ENCODE data around the gene GMPR2. TPM values are rescaled to one million over a fixed set of nuclear protein-coding genes. Genes with fewer than 3 reads are reported as not detected.

Gene GMPR2
- total and polyA plus RNA-seq, 2 of the 13 experiments (the other 11 are each of a cell fraction or from before 2014, with no cell fraction given) = 210 to 273 TPM

DNA sequence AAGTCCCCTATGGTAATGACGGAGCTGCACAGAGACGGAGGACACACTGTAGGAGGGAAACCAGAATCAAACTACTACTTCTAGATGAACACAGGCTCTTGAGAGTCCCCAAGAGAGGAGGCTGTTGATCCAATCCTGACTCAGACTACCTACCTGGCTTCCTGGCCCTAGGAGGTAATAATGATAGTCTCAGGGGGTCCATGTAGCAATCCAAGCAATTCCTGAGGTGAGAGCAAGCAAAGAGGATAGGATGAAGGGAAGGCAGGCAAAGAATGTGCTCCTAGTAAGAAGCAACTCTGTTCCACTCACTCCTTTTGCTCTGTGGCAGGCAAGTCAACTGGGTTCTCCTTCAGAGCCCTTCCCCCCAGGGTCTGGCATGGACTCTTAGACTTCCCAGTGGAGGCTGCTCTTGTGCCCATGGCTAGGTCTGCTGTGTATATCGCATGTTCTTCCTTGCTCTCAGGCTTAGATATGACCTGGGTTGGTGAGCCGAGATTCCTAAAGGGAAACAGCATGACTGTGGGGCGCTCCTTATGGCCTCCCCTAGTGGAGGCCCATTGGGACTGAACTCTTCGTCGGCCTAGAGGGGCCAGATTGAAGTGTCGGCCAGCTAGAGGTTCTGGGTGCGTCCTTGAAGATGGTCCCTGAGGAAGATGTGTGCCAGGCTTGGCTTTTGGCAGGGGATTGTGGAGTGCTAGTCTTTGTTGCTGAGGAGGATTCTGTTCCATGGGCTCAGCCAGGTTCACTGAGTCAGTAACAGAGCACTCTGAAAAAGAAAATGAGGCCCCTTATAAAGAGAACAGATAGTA, 7.6 kb downstream of the GMPR2 start (continued):
- TF ChIP-seq ZNF224 (CRISPR knock-in tag; IDR thresholded peaks at IDR 0.05) (peak; percentile 23; the same call in 1 of the 2 replicates), ZNF253 (CRISPR knock-in tag; IDR thresholded peaks at IDR 0.05; ENCODE audit: borderline replicate concordance) (no peak), ZNF75D (CRISPR knock-in tag; IDR thresholded peaks at IDR 0.05; ENCODE audit: borderline replicate concordance) (no peak), ZNF747 (CRISPR knock-in tag; IDR thresholded peaks at IDR 0.05; ENCODE audit: borderline replicate concordance) (no peak), NFIC (IDR thresholded peaks at IDR 0.05; ENCODE audit: low read length) (no peak), POLR2G (IDR thresholded peaks at IDR 0.05; ENCODE audit: low read depth, low read length) (peak; percentile 23; the same call in 1 of the 2 replicates), GPN1 (CRISPR knock-in tag; IDR thresholded peaks at IDR 0.05; ENCODE audit: borderline replicate concordance) (no peak), ZBTB3 (CRISPR knock-in tag; IDR thresholded peaks at IDR 0.05; ENCODE audit: borderline replicate concordance, low read depth) (no peak), EZH2 (conservative IDR thresholded peaks at IDR 0.05; ENCODE audit: low read depth, low read length) (no peak), HIVEP1 (CRISPR knock-in tag; IDR thresholded peaks at IDR 0.05) (peak; percentile 7; the same call in 1 of the 2 replicates), MLLT10 (CRISPR knock-in tag; IDR thresholded peaks at IDR 0.05) (no peak), GZF1 (CRISPR knock-in tag; IDR thresholded peaks at IDR 0.05) (no peak), ZNF83 (CRISPR knock-in tag; IDR thresholded peaks at IDR 0.05; ENCODE audit: borderline replicate concordance) (0 out of 2 replicates have a peak, but pooled peaks have one; percentile 53), SALL2 (CRISPR knock-in tag; IDR thresholded peaks at IDR 0.05) (no peak), JUND (CRISPR knock-in tag; IDR thresholded peaks at IDR 0.05) (no peak), ETV5 (CRISPR knock-in tag; IDR thresholded peaks at IDR 0.05; ENCODE audit: borderline replicate concordance) (no peak), KDM5B (CRISPR knock-in tag; IDR thresholded peaks at IDR 0.05; ENCODE audit: borderline replicate concordance) (0 out of 2 replicates have a peak, but pooled peaks have one; percentile 54), RXRB (CRISPR knock-in tag; IDR thresholded peaks at IDR 0.05; ENCODE audit: borderline replicate concordance) (no peak)
- TF ChIP-seq, protein P1, sequence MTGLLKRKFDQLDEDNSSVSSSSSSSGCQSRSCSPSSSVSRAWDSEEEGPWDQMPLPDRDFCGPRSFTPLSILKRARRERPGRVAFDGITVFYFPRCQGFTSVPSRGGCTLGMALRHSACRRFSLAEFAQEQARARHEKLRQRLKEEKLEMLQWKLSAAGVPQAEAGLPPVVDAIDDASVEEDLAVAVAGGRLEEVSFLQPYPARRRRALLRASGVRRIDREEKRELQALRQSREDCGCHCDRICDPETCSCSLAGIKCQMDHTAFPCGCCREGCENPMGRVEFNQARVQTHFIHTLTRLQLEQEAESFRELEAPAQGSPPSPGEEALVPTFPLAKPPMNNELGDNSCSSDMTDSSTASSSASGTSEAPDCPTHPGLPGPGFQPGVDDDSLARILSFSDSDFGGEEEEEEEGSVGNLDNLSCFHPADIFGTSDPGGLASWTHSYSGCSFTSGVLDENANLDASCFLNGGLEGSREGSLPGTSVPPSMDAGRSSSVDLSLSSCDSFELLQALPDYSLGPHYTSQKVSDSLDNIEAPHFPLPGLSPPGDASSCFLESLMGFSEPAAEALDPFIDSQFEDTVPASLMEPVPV (CRISPR knock-in tag; IDR thresholded peaks at IDR 0.05) = 0 out of 2 replicates have a peak, but pooled peaks have one; percentile 39
- TF ChIP-seq, protein P2, sequence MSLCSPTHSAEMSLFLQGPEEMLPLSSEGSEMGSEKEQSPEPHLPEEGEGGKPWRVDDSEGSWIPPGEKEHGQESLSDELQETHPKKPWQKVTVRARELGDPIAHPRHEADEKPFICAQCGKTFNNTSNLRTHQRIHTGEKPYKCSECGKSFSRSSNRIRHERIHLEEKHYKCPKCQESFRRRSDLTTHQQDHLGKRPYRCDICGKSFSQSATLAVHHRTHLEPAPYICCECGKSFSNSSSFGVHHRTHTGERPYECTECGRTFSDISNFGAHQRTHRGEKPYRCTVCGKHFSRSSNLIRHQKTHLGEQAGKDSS (CRISPR knock-in tag; IDR thresholded peaks at IDR 0.05; ENCODE audit: borderline replicate concordance, low read depth) = no peak
- TF ChIP-seq, protein P3, sequence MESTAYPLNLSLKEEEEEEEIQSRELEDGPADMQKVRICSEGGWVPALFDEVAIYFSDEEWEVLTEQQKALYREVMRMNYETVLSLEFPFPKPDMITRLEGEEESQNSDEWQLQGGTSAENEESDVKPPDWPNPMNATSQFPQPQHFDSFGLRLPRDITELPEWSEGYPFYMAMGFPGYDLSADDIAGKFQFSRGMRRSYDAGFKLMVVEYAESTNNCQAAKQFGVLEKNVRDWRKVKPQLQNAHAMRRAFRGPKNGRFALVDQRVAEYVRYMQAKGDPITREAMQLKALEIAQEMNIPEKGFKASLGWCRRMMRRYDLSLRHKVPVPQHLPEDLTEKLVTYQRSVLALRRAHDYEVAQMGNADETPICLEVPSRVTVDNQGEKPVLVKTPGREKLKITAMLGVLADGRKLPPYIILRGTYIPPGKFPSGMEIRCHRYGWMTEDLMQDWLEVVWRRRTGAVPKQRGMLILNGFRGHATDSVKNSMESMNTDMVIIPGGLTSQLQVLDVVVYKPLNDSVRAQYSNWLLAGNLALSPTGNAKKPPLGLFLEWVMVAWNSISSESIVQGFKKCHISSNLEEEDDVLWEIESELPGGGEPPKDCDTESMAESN (CRISPR knock-in tag; conservative IDR thresholded peaks at IDR 0.05) = no peak
- TF ChIP-seq, protein P4, sequence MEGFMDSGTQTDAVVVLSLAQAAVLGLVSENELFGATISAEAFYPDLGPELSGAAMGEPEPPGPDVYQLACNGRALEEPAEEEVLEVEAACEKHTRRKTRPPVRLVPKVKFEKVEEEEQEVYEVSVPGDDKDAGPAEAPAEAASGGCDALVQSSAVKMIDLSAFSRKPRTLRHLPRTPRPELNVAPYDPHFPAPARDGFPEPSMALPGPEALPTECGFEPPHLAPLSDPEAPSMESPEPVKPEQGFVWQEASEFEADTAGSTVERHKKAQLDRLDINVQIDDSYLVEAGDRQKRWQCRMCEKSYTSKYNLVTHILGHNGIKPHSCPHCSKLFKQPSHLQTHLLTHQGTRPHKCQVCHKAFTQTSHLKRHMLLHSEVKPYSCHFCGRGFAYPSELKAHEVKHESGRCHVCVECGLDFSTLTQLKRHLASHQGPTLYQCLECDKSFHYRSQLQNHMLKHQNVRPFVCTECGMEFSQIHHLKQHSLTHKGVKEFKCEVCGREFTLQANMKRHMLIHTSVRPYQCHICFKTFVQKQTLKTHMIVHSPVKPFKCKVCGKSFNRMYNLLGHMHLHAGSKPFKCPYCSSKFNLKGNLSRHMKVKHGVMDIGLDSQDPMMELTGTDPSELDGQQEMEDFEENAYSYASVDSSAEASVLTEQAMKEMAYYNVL (CRISPR knock-in tag; IDR thresholded peaks at IDR 0.05; ENCODE audit: borderline replicate concordance) = 0 out of 2 replicates have a peak, but pooled peaks have one; percentile 47
